H1 (cell line): ENCODE results near the gene ERMARD. TPM values are rescaled to one million over a fixed set of nuclear protein-coding genes. Genes with fewer than 3 reads are reported as not detected.

Experiments used
- CTCF ChIA-PET: fragments of 300-600 bp; sonication (Branson Sonifier 250); formaldehyde crosslinking; loops from one replicate; lab custom pipeline; 2021; ENCODE audit not compliant: partially characterized antibody; lab: Charles Lee
- POLR2A ChIA-PET: fragments of 300-600 bp; sonication (Branson Sonifier 250); formaldehyde crosslinking; loops from one replicate; lab custom pipeline; 2021; ENCODE audit warnings: inconsistent platforms; ENCODE audit not compliant: partially characterized antibody; lab: Charles Lee
- DNase-seq, 2 experiments: peaks; one replicate each; pipeline versions ENCODE4 v3.0.0 to v3.0.0-alpha.2; 2010 to 2022; ENCODE audit warnings: low spot score in 2 of 2, low read depth in 1 of 2, mixed read lengths in 1 of 2
- FAIRE-seq: peaks from 2 replicates; lab custom pipeline; 2011; peaks lifted over from hg19 to GRCh38; lab: Jason Lieb, UNC
- H2AFZ ChIP-seq: 2 replicates; pipeline ENCODE4 v1.8.1; 2012; ENCODE audit warnings: low read length, inconsistent platforms
- H2AK5ac ChIP-seq: 2 replicates; pipeline ENCODE4 v1.6.1; 2013; ENCODE audit warnings: low read depth, low read length
- H2BK120ac ChIP-seq: replicated peaks from 2 replicates; pipeline ENCODE3; 2013; ENCODE audit warnings: low read depth, low read length, inconsistent platforms
- H2BK12ac ChIP-seq: 2 replicates; pipeline ENCODE4 v1.6.1; 2013; ENCODE audit warnings: low read depth, low read length
- H2BK15ac ChIP-seq: 2 replicates; pipeline ENCODE4 v1.6.1; 2013; ENCODE audit warnings: low read length
- H2BK20ac ChIP-seq: 2 replicates; pipeline ENCODE4 v1.6.1; 2013; ENCODE audit warnings: low read length
- H2BK5ac ChIP-seq: 2 replicates; pipeline ENCODE4 v1.6.1; 2013; ENCODE audit warnings: low read depth, low read length
- H3K14ac ChIP-seq: 2 replicates; pipeline ENCODE4 v1.6.1; 2013; ENCODE audit warnings: inconsistent platforms; ENCODE audit not compliant: insufficient read length
- H3K18ac ChIP-seq: 2 replicates; pipeline ENCODE4 v1.6.1; 2013; ENCODE audit warnings: low read length; ENCODE audit errors: extremely low read depth
- H3K23ac ChIP-seq: 2 replicates; pipeline ENCODE4 v1.6.1; 2013; ENCODE audit warnings: inconsistent platforms; ENCODE audit not compliant: insufficient read length
- H3K23me2 ChIP-seq: 2 replicates; pipeline ENCODE4 v1.6.1; 2013; ENCODE audit warnings: low read depth, low read length
- H3K27ac ChIP-seq: 2 replicates; pipeline ENCODE4 v1.6.1; 2011; ENCODE audit warnings: low read depth, low read length, inconsistent platforms
- H3K27me3 ChIP-seq, 4 experiments: replicated peaks in 1 of 4; 1 replicate in 1 of 4; 2 replicates in 3 of 4; pipeline versions ENCODE4 v1.6.1 to v1.8.1; 2011 to 2013; ENCODE audit warnings: low read length in 3 of 4, mild to moderate bottlenecking in 3 of 4, inconsistent platforms in 2 of 4, mixed read lengths in 2 of 4, moderate library complexity in 1 of 4; ENCODE audit not compliant: control insufficient read depth in 3 of 4, insufficient read depth in 3 of 4; ENCODE audit errors: extremely low read depth in 1 of 4
- H3K36me3 ChIP-seq, 4 experiments: 2 replicates each; pipeline versions ENCODE4 v1.6.1 to v1.8.1; 2011 to 2013; ENCODE audit warnings: mild to moderate bottlenecking in 4 of 4, low read length in 3 of 4, moderate library complexity in 2 of 4, control low read depth in 1 of 4, inconsistent platforms in 1 of 4; ENCODE audit not compliant: insufficient read depth in 4 of 4, control insufficient read depth in 2 of 4
- H3K4ac ChIP-seq: replicated peaks from 2 replicates; pipeline ENCODE3; 2013; ENCODE audit warnings: low read length, low read depth, mixed read lengths, inconsistent platforms; ENCODE audit not compliant: insufficient read length
- H3K4me1 ChIP-seq, 4 experiments: replicated peaks in 1 of 4; 1 replicate in 1 of 4; 2 replicates in 3 of 4; pipeline versions ENCODE4 v1.6.1 to v1.8.1; 2011 to 2013; ENCODE audit warnings: low read length in 3 of 4, inconsistent platforms in 2 of 4, mixed read lengths in 1 of 4; ENCODE audit not compliant: insufficient read depth in 4 of 4, control insufficient read depth in 3 of 4
- H3K4me2 ChIP-seq, 2 experiments: 2 replicates each; pipeline versions ENCODE4 v1.6.1 to v1.8.1; 2011 to 2013; ENCODE audit warnings: low read depth in 2 of 2, low read length in 2 of 2, control low read depth in 1 of 2, inconsistent platforms in 1 of 2, mild to moderate bottlenecking in 1 of 2; ENCODE audit not compliant: insufficient read depth in 1 of 2
- H3K4me3 ChIP-seq, 4 experiments: fragments of 200-600, 300-600 bp in 1 of 4; sonication (generic), shearing (Covaris generic), sonication (Bioruptor Twin) in 1 of 4; 2 replicates each; pipeline versions ENCODE4 v1.5.1 to v1.8.1; 2011 to 2016; ENCODE audit warnings: low read length in 4 of 4, low read depth in 3 of 4, control low read depth in 2 of 4, inconsistent platforms in 2 of 4, mild to moderate bottlenecking in 2 of 4, mixed read lengths in 1 of 4, moderate library complexity in 1 of 4; ENCODE audit not compliant: insufficient read depth in 2 of 4; ENCODE audit errors: extremely low read depth in 1 of 4
- H3K56ac ChIP-seq: replicated peaks from 2 replicates; pipeline ENCODE3; 2013; ENCODE audit warnings: low read depth, mild to moderate bottlenecking, mixed read lengths, low read length, inconsistent platforms; ENCODE audit not compliant: insufficient read length
- H3K79me1 ChIP-seq: 2 replicates; pipeline ENCODE4 v1.6.1; 2013; ENCODE audit warnings: low read depth, low read length, control low read depth
- H3K79me2 ChIP-seq, 2 experiments: 2 replicates each; pipeline versions ENCODE4 v1.6.1 to v1.8.1; 2012 to 2013; ENCODE audit warnings: low read length in 2 of 2, mild to moderate bottlenecking in 2 of 2, inconsistent platforms in 1 of 2; ENCODE audit not compliant: insufficient read depth in 2 of 2, control insufficient read depth in 1 of 2
- H3K9ac ChIP-seq, 4 experiments: replicated peaks in 1 of 4; 1 replicate in 1 of 4; 2 replicates in 3 of 4; pipeline versions ENCODE4 v1.6.1 to v1.8.1; 2011 to 2013; ENCODE audit warnings: low read depth in 3 of 4, low read length in 3 of 4, control low read depth in 2 of 4, mild to moderate bottlenecking in 2 of 4, moderate library complexity in 2 of 4, inconsistent platforms in 1 of 4; ENCODE audit errors: extremely low read depth in 1 of 4
- H3K9me3 ChIP-seq, 2 experiments: 2 replicates each; pipeline versions ENCODE4 v1.6.1 to v1.8.1; 2012 to 2013; ENCODE audit warnings: mild to moderate bottlenecking in 2 of 2, moderate library complexity in 2 of 2, control low read depth in 1 of 2, inconsistent platforms in 1 of 2, low read depth in 1 of 2, low read length in 1 of 2, mixed read lengths in 1 of 2; ENCODE audit not compliant: insufficient read depth in 2 of 2
- H4K20me1 ChIP-seq, 2 experiments: replicated peaks in 1 of 2; 2 replicates each; pipeline versions ENCODE3 to v1.8.1; 2011 to 2013; ENCODE audit warnings: inconsistent platforms in 2 of 2, low read length in 2 of 2, mild to moderate bottlenecking in 1 of 2; ENCODE audit not compliant: insufficient read depth in 2 of 2, control insufficient read depth in 1 of 2
- H4K5ac ChIP-seq: 2 replicates; pipeline ENCODE4 v1.6.1; 2013; ENCODE audit warnings: low read length, low read depth, mixed read lengths, inconsistent platforms; ENCODE audit not compliant: insufficient read length
- H4K8ac ChIP-seq: 2 replicates; pipeline ENCODE4 v1.8.0; 2013; ENCODE audit warnings: mild to moderate bottlenecking, moderate library complexity, low read length, inconsistent platforms; ENCODE audit not compliant: insufficient read depth; ENCODE audit errors: extremely low read depth
- H4K91ac ChIP-seq: replicated peaks from 2 replicates; pipeline ENCODE3; 2013; ENCODE audit warnings: low read length, mixed read lengths, inconsistent platforms; ENCODE audit not compliant: insufficient read length
- ATF3 ChIP-seq: IDR thresholded peaks from 2 replicates; pipeline ENCODE4 v1.6.1; 2011; ENCODE audit warnings: low read depth, mild to moderate bottlenecking, low read length; ENCODE audit not compliant: insufficient read depth
- BACH1 ChIP-seq: IDR thresholded peaks from 2 replicates; pipeline ENCODE4 v1.6.1; 2012; ENCODE audit warnings: low read length, improper control_type of control experiment
- GTF2F1 ChIP-seq: IDR thresholded peaks from 2 replicates; pipeline ENCODE4 v1.6.1; 2012; ENCODE audit warnings: low read depth, low read length, improper control_type of control experiment, borderline replicate concordance
- MAX ChIP-seq: IDR thresholded peaks from 2 replicates; pipeline ENCODE4 v1.6.1; 2012; ENCODE audit warnings: inconsistent platforms
- RXRA ChIP-seq: IDR thresholded peaks from 2 replicates; pipeline ENCODE4 v1.6.1; 2011; ENCODE audit warnings: low read depth, mild to moderate bottlenecking, low read length, moderate library complexity; ENCODE audit not compliant: insufficient read depth
- SP2 ChIP-seq: IDR thresholded peaks from 2 replicates; pipeline ENCODE4 v1.6.1; 2012; ENCODE audit warnings: mild to moderate bottlenecking, low read length, inconsistent platforms
- TAF1 ChIP-seq: IDR thresholded peaks from 2 replicates; pipeline ENCODE4 v1.6.1; 2011; ENCODE audit warnings: mild to moderate bottlenecking, low read depth, low read length
- WGBS, 2 experiments: shearing (Covaris generic) in 1 of 2; methylation state at CpG; one replicate each; pipeline versions ENCODE4 v1.1.6 to v1.1.7; 2013 to 2015; ENCODE audit warnings: low lambda C conversion rate in 2 of 2, mixed read lengths in 2 of 2, inconsistent platforms in 1 of 2, low coverage in 1 of 2, missing lambda C conversion rate in 1 of 2; ENCODE audit not compliant: insufficient replicate concordance in 2 of 2, insufficient coverage in 1 of 2, insufficient read length in 1 of 2; ENCODE audit errors: extremely low coverage in 1 of 2, missing lambda C conversion rate in 1 of 2; 5-methylcytosine and 5-hydroxymethylcytosine counted together
- polyA plus RNA-seq, 7 experiments: library from polyadenylated mRNA; depleted of rRNA in 3 of 7; stranded (reverse) in 5 of 7; unstranded in 2 of 7; fragments of >200 nt in 5 of 7; fragments of 200-250 nt in 2 of 7; gene quantifications; 1 replicate in 5 of 7; 2 replicates in 1 of 7; 4 replicates in 1 of 7; pipeline versions ENCODE4 v1.2.1 to v1.2.3, GENCODE V29; 2011 to 2013; ENCODE audit warnings: missing spikeins in 2 of 7, mixed read lengths in 2 of 7
- total RNA-seq: library from RNA; stranded (reverse); fragmentation: NEBNext Ultra II Directional; extraction: Animal tissue kit (Norgen Biotek cat#: 25700); gene quantifications from 2 replicates; pipeline ENCODE4 v1.2.1, GENCODE V29; 2021
- TF ChIP-seq, protein P1 (sequence below), 3 experiments: IDR thresholded peaks; 1 replicate in 2 of 3; 2 replicates in 1 of 3; pipeline versions ENCODE4 v1.5.1 to v1.6.1; 2011; ENCODE audit warnings: low read length in 3 of 3, mild to moderate bottlenecking in 3 of 3, inconsistent platforms in 2 of 3, low read depth in 1 of 3, moderate library complexity in 1 of 3; ENCODE audit not compliant: insufficient read depth in 1 of 3; ENCODE audit errors: control extremely low read depth in 1 of 3

ERMARD gene
- total and polyA plus RNA-seq, 2 of the 8 experiments (the other 6 are each of a cell fraction or from before 2014, with no cell fraction given), result 12.2 to 25.6 TPM

- no peak overlapping the region for H2AK5ac ChIP-seq
- ChIA-PET POLR2A (interaction anchor here (0.6 to 6.4 kb wide), 3 partner anchors 12 to 571 kb away, joined by 3 to 41 read pairs (median 4); partner anchors contain the start of genes C6orf120 and WDR27), CTCF (interaction anchor here (1.0 to 1.4 kb wide), 2 partner anchors 17 to 55 kb away, joined by 3 to 4 read pairs; no protein-coding TSS in a partner anchor)
- H3K79me2 ChIP-seq, result peaks cover 0 to 56% of the 10 kb centered on the region in 2 experiments; a peak in 2 of 4 replicates
- H2BK12ac ChIP-seq, result no peak overlapping the region
- no peak overlapping the region for H4K91ac ChIP-seq
- DNase-seq (no peak), FAIRE-seq (no peak)
- peaks cover 0 to 38% (median 3%) of the 10 kb centered on the region in 4 experiments; a peak in 6 of 8 replicates for H3K36me3 ChIP-seq
- no peak overlapping the region for H3K4me3 ChIP-seq
- H3K9me3 ChIP-seq, result no peaks in the 10 kb centered on the region
- no peak overlapping the region for H2BK20ac ChIP-seq
- 96 to 100% methylated on average over 1 to 3 of the region's 3 CpGs for WGBS, 2 experiments
- H4K8ac ChIP-seq, result no peak overlapping the region
- TF ChIP-seq GTF2F1 (no peak), MAX (no peak), SP2 (no peak), ATF3 (no peak), BACH1 (no peak), RXRA (no peak), TAF1 (no peak)
- TF ChIP-seq, protein P1, sequence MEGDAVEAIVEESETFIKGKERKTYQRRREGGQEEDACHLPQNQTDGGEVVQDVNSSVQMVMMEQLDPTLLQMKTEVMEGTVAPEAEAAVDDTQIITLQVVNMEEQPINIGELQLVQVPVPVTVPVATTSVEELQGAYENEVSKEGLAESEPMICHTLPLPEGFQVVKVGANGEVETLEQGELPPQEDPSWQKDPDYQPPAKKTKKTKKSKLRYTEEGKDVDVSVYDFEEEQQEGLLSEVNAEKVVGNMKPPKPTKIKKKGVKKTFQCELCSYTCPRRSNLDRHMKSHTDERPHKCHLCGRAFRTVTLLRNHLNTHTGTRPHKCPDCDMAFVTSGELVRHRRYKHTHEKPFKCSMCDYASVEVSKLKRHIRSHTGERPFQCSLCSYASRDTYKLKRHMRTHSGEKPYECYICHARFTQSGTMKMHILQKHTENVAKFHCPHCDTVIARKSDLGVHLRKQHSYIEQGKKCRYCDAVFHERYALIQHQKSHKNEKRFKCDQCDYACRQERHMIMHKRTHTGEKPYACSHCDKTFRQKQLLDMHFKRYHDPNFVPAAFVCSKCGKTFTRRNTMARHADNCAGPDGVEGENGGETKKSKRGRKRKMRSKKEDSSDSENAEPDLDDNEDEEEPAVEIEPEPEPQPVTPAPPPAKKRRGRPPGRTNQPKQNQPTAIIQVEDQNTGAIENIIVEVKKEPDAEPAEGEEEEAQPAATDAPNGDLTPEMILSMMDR (IDR thresholded peaks at IDR 0.05; ENCODE audit: control extremely low read depth in 1 of 3, insufficient read depth in 1 of 3, low read depth in 1 of 3, low read length in 3 of 3), result peak in 1 of 3 experiments; percentile 21; a peak in 2 of 4 replicates
- H3K9ac ChIP-seq, result no peak overlapping the region
- no peak overlapping the region for H3K4ac ChIP-seq
- no peak overlapping the region for H2BK120ac ChIP-seq
- no peak overlapping the region for H3K27ac ChIP-seq
- H2BK15ac ChIP-seq, result no peak overlapping the region
- H3K23ac ChIP-seq, result no peak overlapping the region
- peaks cover 0 to 7% (median 0%) of the 10 kb centered on the region in 4 experiments; a peak in 2 of 7 replicates for H3K4me1 ChIP-seq
- no peak overlapping the region for H3K18ac ChIP-seq
- H3K4me2 ChIP-seq, result no peak overlapping the region
- peaks cover 1 to 13% of the 10 kb centered on the region in 2 experiments for H4K20me1 ChIP-seq
- H2AFZ ChIP-seq, result no peak overlapping the region
- H3K27me3 ChIP-seq, result peaks cover 0 to 2% (median under 1%) of the 10 kb centered on the region in 4 experiments; a peak in 1 of 7 replicates
- no peak overlapping the region for H3K56ac ChIP-seq
- H3K23me2 ChIP-seq, result peaks cover 14% of the 10 kb centered on the region
- H4K5ac ChIP-seq, result no peak overlapping the region
- H3K79me1 ChIP-seq, result peaks cover 3% of the 10 kb centered on the region; the same call in 1 of the 2 replicates
- H2BK5ac ChIP-seq, result no peak overlapping the region
- no peak overlapping the region for H3K14ac ChIP-seq
Observed at GRCh38 chr6:169720207-169720855, 31.1 kb upstream of the ERMARD start.
